GM18511 (cell line): ENCODE data around the gene CST8.

Source experiments
- ATAC-seq: cut with Tn5 transposase; IDR thresholded peaks from one replicate; pipeline ENCODE4 v1.9.1; 2021; ENCODE audit warnings: mild to moderate bottlenecking, moderate library complexity; ENCODE audit not compliant: unreplicated experiment

The CST8 gene

GRCh38 chr20:23519556-23519955 lies 28.6 kb downstream of the CST8 start:
- no peak for ATAC-seq

- peak; percentile 68 for ATAC-seq
Measured at GRCh38 chr20:23520185-23520584, 29.3 kb downstream of the CST8 start.

GRCh38 chr20:23524146-23524545 lies 33.2 kb downstream of the CST8 start:
- no peak for ATAC-seq

- ATAC-seq: no peak
Measured at GRCh38 chr20:23526850-23527249, 35.9 kb downstream of the CST8 start.

- no peak for ATAC-seq
Measured at GRCh38 chr20:23528867-23529431, 38.0 kb downstream of the CST8 start.

GRCh38 chr20:23530937-23531567 lies 40.1 kb downstream of the CST8 start:
- peak; percentile 67 for ATAC-seq

- no peak for ATAC-seq
Measured at GRCh38 chr20:23532533-23532932, 41.6 kb downstream of the CST8 start.

GRCh38 chr20:23533161-23533560 lies 42.2 kb downstream of the CST8 start:
- no peak for ATAC-seq

GRCh38 chr20:23534801-23535593 lies 44.1 kb downstream of the CST8 start:
- no peak for ATAC-seq

GRCh38 chr20:23536328-23536974 lies 45.5 kb downstream of the CST8 start:
- ATAC-seq: no peak

GRCh38 chr20:23537030-23537429 lies 46.1 kb downstream of the CST8 start:
- no peak for ATAC-seq

GRCh38 chr20:23540624-23541023 lies 49.7 kb downstream of the CST8 start:
- no peak for ATAC-seq

GRCh38 chr20:23541330-23541729 lies 50.4 kb downstream of the CST8 start:
- ATAC-seq: no peak

GRCh38 chr20:23541776-23542175 lies 50.9 kb downstream of the CST8 start:
- no peak for ATAC-seq

- ATAC-seq: no peak
Measured at GRCh38 chr20:23542801-23543200, 51.9 kb downstream of the CST8 start.

- no peak for ATAC-seq
Measured at GRCh38 chr20:23544133-23544532, 53.2 kb downstream of the CST8 start.
